ENCODE measurements around the gene CSPG4. TPM values are rescaled to one million over a fixed set of nuclear protein-coding genes. Genes with fewer than 3 reads are reported as not detected.

The CSPG4 gene
- total RNA-seq, 1 experiment from 2014 or later = 32.3 TPM

GRCh38 chr15:75656813-75657212 lies 55.8 kb downstream of the CSPG4 start:
- no peak for DNase-seq (ENCODE audit: low spot score)
- in situ Hi-C loops (cut with HindIII; ENCODE audit: low sequenced_read_pairs) = no loop called here

- in situ Hi-C loops (cut with HindIII; ENCODE audit: low sequenced_read_pairs) = no loop called here
- no peak for DNase-seq (ENCODE audit: low spot score)
These were observed 56.3 kb downstream of the CSPG4 start for GRCh38 chr15:75656331-75656730.

GRCh38 chr15:75655931-75656330 lies 56.7 kb downstream of the CSPG4 start:
- in situ Hi-C loops (cut with HindIII; ENCODE audit: low sequenced_read_pairs) = no loop called here
- peak; percentile 53 for DNase-seq (ENCODE audit: low spot score)

- in situ Hi-C loops (cut with HindIII; ENCODE audit: low sequenced_read_pairs) = no loop called here
- no peak for DNase-seq (ENCODE audit: low spot score)
These were observed 58.3 kb downstream of the CSPG4 start for GRCh38 chr15:75654201-75654907.

- no peak for DNase-seq (ENCODE audit: low spot score)
- in situ Hi-C loops (cut with HindIII; ENCODE audit: low sequenced_read_pairs) = no loop called here
These were observed 59.2 kb downstream of the CSPG4 start for GRCh38 chr15:75653347-75653913.

- in situ Hi-C loops (cut with HindIII; ENCODE audit: low sequenced_read_pairs) = no loop called here
- DNase-seq (ENCODE audit: low spot score) = no peak
These were observed 60.7 kb downstream of the CSPG4 start for GRCh38 chr15:75651810-75652543.

GRCh38 chr15:75650908-75651809 lies 61.5 kb downstream of the CSPG4 start:
- in situ Hi-C loops (cut with HindIII; ENCODE audit: low sequenced_read_pairs) = no loop called here
- no peak for DNase-seq (ENCODE audit: low spot score)

GRCh38 chr15:75649848-75650247 lies 62.8 kb downstream of the CSPG4 start:
- in situ Hi-C loops (cut with HindIII; ENCODE audit: low sequenced_read_pairs) = no loop called here

GRCh38 chr15:75649045-75649761 lies 63.4 kb downstream of the CSPG4 start:
- in situ Hi-C loops (cut with HindIII; ENCODE audit: low sequenced_read_pairs) = no loop called here

More at GRCh38 chr15:75649848-75650247, 62.8 kb downstream of the CSPG4 start:
- DNase-seq (ENCODE audit: low spot score) = no peak

GRCh38 chr15:75648156-75649000 lies 64.3 kb downstream of the CSPG4 start:
- peak; percentile 54 for DNase-seq (ENCODE audit: low spot score)
- in situ Hi-C loops (cut with HindIII; ENCODE audit: low sequenced_read_pairs) = no loop called here

More at GRCh38 chr15:75649045-75649761, 63.4 kb downstream of the CSPG4 start:
- no peak for DNase-seq (ENCODE audit: low spot score)

- peak; percentile 62 for DNase-seq (ENCODE audit: low spot score)
- in situ Hi-C loops (cut with HindIII; ENCODE audit: low sequenced_read_pairs) = no loop called here
These were observed 65.1 kb downstream of the CSPG4 start, which contains the start of gene SNX33 for GRCh38 chr15:75647370-75648155. SNX33 (plus strand) TSS chr15:75647912; CDS start chr15:75649103, 1,191 bp downstream.

GRCh38 chr15:75646944-75647364 lies 65.7 kb downstream of the CSPG4 start:
- peak; percentile 40 for DNase-seq (ENCODE audit: low spot score)
- in situ Hi-C loops (cut with HindIII; ENCODE audit: low sequenced_read_pairs) = no loop called here

GRCh38 chr15:75646112-75646943 lies 66.3 kb downstream of the CSPG4 start:
- in situ Hi-C loops (cut with HindIII; ENCODE audit: low sequenced_read_pairs) = no loop called here
- no peak for DNase-seq (ENCODE audit: low spot score)

GRCh38 chr15:75644376-75644775 lies 68.3 kb downstream of the CSPG4 start:
- no peak for DNase-seq (ENCODE audit: low spot score)
- in situ Hi-C loops (cut with HindIII; ENCODE audit: low sequenced_read_pairs) = no loop called here

GRCh38 chr15:75641603-75642002 lies 71.0 kb downstream of the CSPG4 start:
- in situ Hi-C loops (cut with HindIII; ENCODE audit: low sequenced_read_pairs) = no loop called here
- no peak for DNase-seq (ENCODE audit: low spot score)

GRCh38 chr15:75641179-75641503 lies 71.5 kb downstream of the CSPG4 start:
- no peak for DNase-seq (ENCODE audit: low spot score)
- in situ Hi-C loops (cut with HindIII; ENCODE audit: low sequenced_read_pairs) = no loop called here

Measured in G401 (cell line).